Activated CD8-positive, alpha-beta T cell treated with anti-CD3 and anti-CD28 coated beads for 36 hours (primary cell): ENCODE data around the gene TMEM88. TPM values are rescaled to one million over a fixed set of nuclear protein-coding genes. Genes with fewer than 3 reads are reported as not detected.

ENCODE experiments used
- ATAC-seq: fragments of 200-7000 bp; cut with Tn5 transposase; one replicate; pipeline ENCODE4 v1.10.0; 2021; ENCODE audit warnings: mild to moderate bottlenecking, moderate library complexity
- CTCF ChIA-PET: fragments of 350-600 bp; sonication (Branson Sonifier 250); formaldehyde crosslinking; loops from one replicate; lab custom pipeline; 2021; ENCODE audit warnings: antibody characterized with exemption; lab: Charles Lee
- POLR2A ChIA-PET: fragments of 350-600 bp; sonication (Branson Sonifier 250); formaldehyde crosslinking; loops from one replicate; lab custom pipeline; 2021; ENCODE audit warnings: antibody characterized with exemption; lab: Charles Lee
- DNase-seq: peaks from one replicate; pipeline ENCODE4 v3.0.0-alpha.2; 2020
- H3K27ac Mint-ChIP-seq: one replicate; pipeline ENCODE4 v1.8.0; 2021; ENCODE audit warnings: mild to moderate bottlenecking, mixed read lengths
- H3K27me3 Mint-ChIP-seq: one replicate; pipeline ENCODE4 v1.8.0; 2021; ENCODE audit warnings: mixed read lengths
- H3K36me3 Mint-ChIP-seq: one replicate; pipeline ENCODE4 v1.8.0; 2021; ENCODE audit warnings: low read depth, mixed read lengths
- H3K4me1 Mint-ChIP-seq: one replicate; pipeline ENCODE4 v1.8.0; 2021; ENCODE audit warnings: low read depth, mixed read lengths
- H3K4me3 Mint-ChIP-seq: one replicate; pipeline ENCODE4 v1.8.0; 2021; ENCODE audit warnings: mild to moderate bottlenecking, moderate library complexity, mixed read lengths
- H3K9me3 Mint-ChIP-seq: one replicate; pipeline ENCODE4 v1.8.0; 2021; ENCODE audit warnings: mixed read lengths
- CTCF ChIP-seq: fragments of 200-600 bp; IDR thresholded peaks from one replicate; pipeline ENCODE4 v1.8.0; 2022; ENCODE audit warnings: antibody characterized with exemption, mild to moderate bottlenecking
- intact Hi-C: fragments of 100-400 bp; cut with micrococcal nuclease; formaldehyde crosslinking; loops from one replicate; pipeline ENCODE4 v1.10.0; 2022
- total RNA-seq, 2 experiments: library from RNA; stranded (reverse); gene quantifications; one replicate each; pipeline ENCODE4 v1.2.3, GENCODE V29; 2021

The TMEM88 gene
- total RNA-seq, 2 experiments from 2014 or later, result 2.4 to 2.9 TPM

- no peak for TF ChIP-seq CTCF
- Mint-ChIP-seq H3K4me3 (no peak overlapping the region), H3K36me3 (peaks cover 41% of the 10 kb centered on the region), H3K27ac (no peak overlapping the region), H3K9me3 (no peaks in the 10 kb centered on the region), H3K27me3 (no peaks in the 10 kb centered on the region), H3K4me1 (peaks cover 49% of the 10 kb centered on the region)
- intact Hi-C loops, result loop anchor here (10.0 kb wide), 1 partner anchor 279 kb away; the partner anchor contains the start of gene CD68
- ChIA-PET CTCF (no interaction called here), POLR2A (interaction anchor here (1.2 kb wide), 1 partner anchor 9 kb away, joined by 5 read pairs; no protein-coding TSS in a partner anchor)
- ATAC-seq, result no peak
- DNase-seq, result no peak
Measured at GRCh38 chr17:7854078-7854777, 638 bp upstream of the TMEM88 start.

- H3K9me3 Mint-ChIP-seq, result no peaks in the 10 kb centered on the region
- no peaks in the 10 kb centered on the region for H3K27me3 Mint-ChIP-seq
- ATAC-seq, result no peak
- intact Hi-C loops, result loop anchor here (2.0 to 10.0 kb wide), 2 partner anchors 13 to 281 kb away; partner anchors contain the start of gene CD68
- CTCF ChIA-PET, result interaction anchor here (0.7 kb wide), 1 partner anchor 218 kb away, joined by 3 read pairs; no protein-coding TSS in a partner anchor
- POLR2A ChIA-PET, result interaction anchor here (1.0 to 2.9 kb wide), 5 partner anchors 12 to 318 kb away, joined by 4 to 42 read pairs (median 16); no protein-coding TSS in a partner anchor
- H3K27ac Mint-ChIP-seq, result no peak overlapping the region
- H3K36me3 Mint-ChIP-seq, result peaks cover 31% of the 10 kb centered on the region
- H3K4me3 Mint-ChIP-seq, result no peak overlapping the region
- no peak for TF ChIP-seq CTCF
- peaks cover 41% of the 10 kb centered on the region for H3K4me1 Mint-ChIP-seq
- no peak for DNase-seq
Measured at GRCh38 chr17:7855660-7856010, 769 bp downstream of the TMEM88 start.

DNA sequence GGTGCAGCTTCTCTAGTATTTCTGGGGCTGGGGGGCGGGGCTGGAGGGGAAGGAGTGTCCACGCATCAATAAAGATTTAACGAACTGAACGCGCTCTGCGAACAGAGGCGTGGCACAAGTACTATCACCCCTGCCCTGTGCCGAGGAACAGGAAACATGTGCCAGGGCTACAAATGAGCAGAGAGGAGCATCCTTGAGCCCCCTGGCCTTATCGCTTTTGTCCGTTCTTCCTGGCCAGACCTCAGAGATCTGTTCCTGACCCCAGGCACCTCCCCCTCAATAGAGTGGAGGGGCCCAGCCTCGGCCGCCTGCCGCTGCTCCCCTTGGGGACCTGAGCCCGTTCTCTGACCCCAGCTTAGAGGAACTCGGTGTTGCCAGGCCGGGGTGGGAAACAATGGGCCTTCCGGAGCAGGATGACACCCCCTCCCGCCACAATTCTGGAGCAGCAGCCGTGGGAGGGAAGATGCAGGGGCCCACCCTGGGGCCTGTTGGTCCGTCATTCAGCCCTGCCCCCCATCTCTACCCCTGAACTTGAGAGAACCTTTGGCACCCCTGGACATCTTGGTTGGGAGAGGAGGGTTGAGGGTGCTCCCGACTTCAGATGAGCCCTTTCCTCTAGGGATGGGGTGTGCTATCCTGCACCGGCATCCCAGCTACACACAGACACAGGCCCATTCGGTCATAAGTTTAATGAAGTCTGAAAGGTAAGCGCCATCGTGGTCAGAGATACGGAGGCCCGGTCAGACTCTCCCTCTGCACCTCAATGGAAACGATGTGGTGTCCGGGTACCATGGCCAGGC lies 1.3 kb downstream of the TMEM88 start:
- DNase-seq (peak; percentile 57), ATAC-seq (no peak)
- intact Hi-C loops, result loop anchor here (2.0 to 10.0 kb wide), 2 partner anchors 13 to 281 kb away; partner anchors contain the start of gene CD68
- no peak overlapping the region for H3K4me3 Mint-ChIP-seq
- peaks cover 36% of the 10 kb centered on the region for H3K4me1 Mint-ChIP-seq
- peaks cover 26% of the 10 kb centered on the region for H3K36me3 Mint-ChIP-seq
- no peaks in the 10 kb centered on the region for H3K9me3 Mint-ChIP-seq
- ChIA-PET POLR2A (interaction anchor here (0.9 to 2.9 kb wide), 8 partner anchors 12 to 317 kb away, joined by 3 to 42 read pairs (median 7); no protein-coding TSS in a partner anchor), CTCF (interaction anchor here (0.7 to 1.7 kb wide), 11 partner anchors 11 to 217 kb away, joined by 3 to 9 read pairs (median 6); partner anchors contain the start of genes RNF227, TP53 and WRAP53)
- no peaks in the 10 kb centered on the region for H3K27me3 Mint-ChIP-seq
- no peak overlapping the region for H3K27ac Mint-ChIP-seq
- TF ChIP-seq CTCF, result no peak

DNA sequence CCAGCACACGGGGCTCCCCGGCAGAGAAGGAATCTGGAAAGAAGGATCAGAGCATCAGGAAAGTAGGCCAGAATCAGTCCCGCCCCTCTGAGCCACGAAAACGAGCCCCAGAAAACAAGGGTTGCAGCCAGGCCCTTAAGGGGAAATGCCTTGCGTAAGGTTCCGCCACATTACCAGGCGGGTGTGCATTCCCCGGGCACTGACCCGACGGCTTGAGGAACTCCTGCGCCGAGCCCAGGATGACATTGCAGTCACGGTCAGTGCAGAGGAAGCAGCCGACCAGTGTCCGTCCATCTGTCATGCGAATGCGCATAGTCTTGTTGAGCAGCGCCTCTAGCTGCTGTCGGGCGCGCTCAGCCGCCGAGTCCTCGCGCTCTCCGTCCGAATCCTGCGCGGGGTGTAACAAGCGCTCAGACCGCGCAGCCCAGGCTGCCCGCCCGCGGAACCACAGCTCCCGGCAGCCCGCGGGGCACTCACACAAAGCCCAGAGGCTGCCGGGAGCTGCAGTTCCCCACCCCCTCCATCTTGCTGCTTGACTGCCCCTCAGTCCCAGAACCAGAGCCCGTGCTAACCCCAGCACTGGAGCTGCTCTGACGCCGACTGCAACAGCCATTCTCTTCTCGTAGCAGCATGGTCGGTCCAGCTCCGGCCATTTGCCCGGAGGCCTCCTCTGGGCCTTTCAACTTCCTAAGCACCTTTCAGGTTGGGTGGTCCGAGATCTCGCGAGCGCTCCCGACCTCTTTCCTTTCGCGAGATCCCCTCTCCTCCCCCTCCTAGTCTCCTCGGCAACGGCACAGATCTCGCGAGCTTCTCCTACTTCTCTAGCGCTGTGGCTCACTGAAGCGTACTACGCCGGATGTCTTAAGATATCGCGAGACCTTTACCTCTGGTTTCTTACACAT lies 2.2 kb downstream of the TMEM88 start, which contains the start of gene NAA38:
Gene NAA38 (minus strand): TSS at position 749 of the 902 bp plus-strand sequence. CDS start 96 bp downstream, at position 653.
- DNase-seq, result peak; percentile 98
- H3K4me3 Mint-ChIP-seq, result no peak within 1 kb of the TSS

More for the DNA sequence above, 2.2 kb downstream of the TMEM88 start, which contains the start of gene NAA38:
- ChIA-PET POLR2A (interaction anchor here (0.7 to 2.9 kb wide), 11 partner anchors 11 to 284 kb away, joined by 3 to 42 read pairs (median 6); partner anchors contain the start of genes RNF227 and TP53), CTCF (interaction anchor here (0.7 to 1.7 kb wide), 20 partner anchors 10 to 169 kb away, joined by 3 to 9 read pairs (median 4); partner anchors contain the start of genes RNF227, TP53 and WRAP53)
- Mint-ChIP-seq H3K36me3 (peaks cover 22% of the 10 kb centered on the region), H3K4me1 (peaks cover 33% of the 10 kb centered on the region), H3K27ac (no peak within 1 kb of the TSS), H3K27me3 (no peaks in the 10 kb centered on the region), H3K9me3 (no peaks in the 10 kb centered on the region)
- TF ChIP-seq CTCF, result no peak
- intact Hi-C loops, result loop anchor here (2.0 to 10.0 kb wide), 2 partner anchors 14 to 282 kb away; partner anchors contain the start of gene CD68
- peak; percentile 90 for ATAC-seq
